GM12801 (cell line): ENCODE results near the gene OTUB2.

Source experiments
- TF ChIP-seq, protein P1 (sequence below): IDR thresholded peaks from one replicate; pipeline ENCODE4 v1.5.1; 2011; ENCODE audit warnings: control low read depth; ENCODE audit not compliant: insufficient read length; ENCODE audit errors: extremely low read depth

Gene OTUB2

DNA sequence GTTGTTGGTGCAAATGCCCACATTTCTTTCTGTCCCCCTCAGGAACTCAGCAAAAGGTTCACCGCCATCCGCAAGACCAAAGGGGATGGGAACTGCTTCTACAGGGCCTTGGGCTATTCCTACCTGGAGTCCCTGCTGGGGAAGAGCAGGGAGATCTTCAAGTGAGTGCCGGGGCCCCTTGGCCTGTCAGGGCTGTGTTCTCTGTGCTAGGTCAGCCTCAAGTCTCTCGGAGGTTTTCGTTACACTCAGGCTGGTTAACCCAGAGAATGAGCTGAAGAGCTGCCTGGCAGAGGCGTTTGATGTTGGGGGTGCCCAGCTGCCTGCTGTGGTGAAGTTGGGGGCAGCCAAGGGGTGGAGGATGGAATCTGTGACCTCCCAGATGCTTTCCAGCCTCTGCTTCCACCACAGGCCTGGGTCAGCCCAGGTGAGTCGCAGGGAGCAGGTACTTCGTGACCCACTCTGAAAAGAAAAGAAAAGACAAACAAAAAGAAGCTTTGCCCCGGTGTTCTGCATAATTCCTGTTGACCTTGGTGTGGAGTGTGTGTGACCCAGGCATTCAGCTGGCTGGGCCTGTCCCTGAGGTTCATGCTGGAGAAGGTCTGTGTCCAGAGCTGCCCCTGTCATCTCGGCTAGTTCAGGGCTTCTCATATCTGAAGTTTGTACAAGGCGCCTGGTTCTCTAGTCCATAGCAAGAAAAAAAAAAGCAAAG is 12.9 kb downstream of the OTUB2 start:
- TF ChIP-seq, protein P1, sequence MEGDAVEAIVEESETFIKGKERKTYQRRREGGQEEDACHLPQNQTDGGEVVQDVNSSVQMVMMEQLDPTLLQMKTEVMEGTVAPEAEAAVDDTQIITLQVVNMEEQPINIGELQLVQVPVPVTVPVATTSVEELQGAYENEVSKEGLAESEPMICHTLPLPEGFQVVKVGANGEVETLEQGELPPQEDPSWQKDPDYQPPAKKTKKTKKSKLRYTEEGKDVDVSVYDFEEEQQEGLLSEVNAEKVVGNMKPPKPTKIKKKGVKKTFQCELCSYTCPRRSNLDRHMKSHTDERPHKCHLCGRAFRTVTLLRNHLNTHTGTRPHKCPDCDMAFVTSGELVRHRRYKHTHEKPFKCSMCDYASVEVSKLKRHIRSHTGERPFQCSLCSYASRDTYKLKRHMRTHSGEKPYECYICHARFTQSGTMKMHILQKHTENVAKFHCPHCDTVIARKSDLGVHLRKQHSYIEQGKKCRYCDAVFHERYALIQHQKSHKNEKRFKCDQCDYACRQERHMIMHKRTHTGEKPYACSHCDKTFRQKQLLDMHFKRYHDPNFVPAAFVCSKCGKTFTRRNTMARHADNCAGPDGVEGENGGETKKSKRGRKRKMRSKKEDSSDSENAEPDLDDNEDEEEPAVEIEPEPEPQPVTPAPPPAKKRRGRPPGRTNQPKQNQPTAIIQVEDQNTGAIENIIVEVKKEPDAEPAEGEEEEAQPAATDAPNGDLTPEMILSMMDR, result no peak

DNA sequence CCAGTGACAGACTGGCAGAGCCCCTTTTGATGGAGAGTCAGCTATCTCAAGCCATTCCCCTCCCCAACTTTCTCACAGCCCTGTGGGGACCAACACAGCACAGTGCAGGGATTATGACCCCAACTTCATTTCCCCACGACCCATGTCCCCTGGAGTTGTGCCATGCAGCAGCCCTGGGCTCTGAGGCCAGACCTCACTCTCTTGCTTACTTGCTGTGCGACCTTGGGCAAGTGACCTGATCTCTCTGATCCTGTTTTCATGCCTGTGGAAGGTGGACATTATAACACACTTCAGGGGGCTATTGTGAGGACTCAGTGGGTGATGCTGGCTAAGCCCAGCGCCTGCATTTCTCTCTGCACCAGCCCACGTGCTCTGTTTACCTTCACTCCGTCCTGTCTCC is 14.1 kb downstream of the OTUB2 start:
- TF ChIP-seq, protein P1, result no peak

DNA sequence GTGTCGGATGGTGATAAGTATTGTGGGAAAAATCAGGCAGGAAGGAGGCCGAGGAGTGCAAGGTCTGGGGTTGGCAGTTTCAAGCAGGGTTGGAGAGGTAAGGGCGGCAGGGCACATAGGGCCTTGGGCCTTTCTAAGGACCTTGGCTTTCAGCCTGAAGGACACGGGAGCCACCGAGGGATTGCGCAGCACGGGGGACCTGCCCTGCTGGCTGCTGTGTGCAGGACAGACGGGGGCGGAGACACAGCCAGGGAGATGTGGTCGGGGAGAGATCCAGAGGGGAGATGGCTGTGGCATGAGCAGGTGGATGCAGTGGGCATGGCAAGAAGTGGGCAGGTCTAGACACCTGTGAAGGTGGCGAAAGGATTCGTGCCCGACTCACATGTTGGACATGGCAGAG is 14.7 kb downstream of the OTUB2 start:
- TF ChIP-seq, protein P1, result no peak

DNA sequence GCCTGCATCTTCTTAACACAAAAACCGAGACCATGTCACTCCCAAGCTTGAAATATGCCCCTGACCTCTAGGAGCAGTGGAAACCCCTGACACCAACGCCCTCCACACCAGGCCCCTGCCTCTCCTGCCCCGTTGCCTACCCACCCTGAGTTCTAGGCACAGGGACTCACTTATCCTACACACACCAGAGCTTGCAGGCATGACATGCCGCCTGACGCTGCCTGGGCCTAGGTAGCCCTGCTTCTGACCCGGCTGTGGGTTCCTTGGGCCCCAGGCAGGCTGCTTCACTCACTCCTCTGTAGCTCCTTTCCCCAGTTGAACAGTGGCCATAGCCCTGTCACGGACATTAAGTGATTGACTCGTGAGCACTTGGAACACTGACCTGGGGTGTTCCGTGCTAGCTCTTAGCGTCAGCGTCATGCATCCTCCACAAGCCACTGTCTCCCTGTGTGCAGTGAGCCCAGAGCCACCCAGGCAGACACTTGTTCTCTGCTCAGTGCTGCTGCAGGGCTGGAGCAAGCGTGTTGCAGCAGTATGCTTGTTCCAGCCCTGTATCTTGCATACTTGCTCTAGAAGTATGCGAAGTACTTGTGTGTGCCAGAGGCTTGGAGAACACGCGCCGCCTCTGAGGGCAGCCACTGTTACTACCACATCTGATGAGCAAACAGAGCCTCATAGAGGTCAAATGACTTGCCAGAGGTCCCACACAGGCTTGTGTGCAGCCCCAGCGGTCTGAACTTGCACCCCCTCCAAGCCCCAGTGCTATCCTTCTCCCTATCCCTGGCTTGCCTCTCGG is 15.6 kb downstream of the OTUB2 start:
- TF ChIP-seq, protein P1, result no peak

DNA sequence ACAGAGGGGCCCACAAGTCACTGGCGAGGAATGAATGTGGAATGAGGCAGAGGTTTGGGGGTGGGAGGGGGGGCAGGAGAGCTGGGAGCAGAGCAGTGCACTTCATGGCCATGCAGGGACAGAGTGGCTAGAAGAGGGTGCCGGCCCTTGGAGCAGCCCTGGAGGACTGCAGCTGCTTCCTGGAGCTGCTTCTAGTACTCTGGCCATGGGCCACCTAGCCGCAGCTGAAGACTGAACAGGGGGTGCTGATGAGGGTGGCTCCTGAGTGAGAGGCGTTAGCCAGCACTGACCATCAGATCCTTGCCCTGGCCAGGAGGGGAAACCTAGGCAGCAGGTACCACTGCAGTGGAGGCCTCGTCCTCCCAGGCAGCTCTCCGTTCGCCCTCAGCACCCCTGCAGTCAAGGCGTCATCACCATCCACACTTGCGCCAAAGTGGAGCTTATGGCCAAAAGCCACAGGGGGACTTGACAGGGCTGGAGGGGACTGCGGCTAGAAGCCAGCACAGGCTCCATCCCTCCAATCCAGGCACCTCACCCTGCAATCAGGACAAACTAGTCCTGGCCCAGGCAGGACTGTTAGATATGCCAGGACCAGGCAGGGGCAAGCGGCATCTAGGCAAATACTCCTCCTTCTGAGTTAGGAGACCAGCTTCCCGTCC is 16.4 kb downstream of the OTUB2 start:
- TF ChIP-seq, protein P1, result no peak

DNA sequence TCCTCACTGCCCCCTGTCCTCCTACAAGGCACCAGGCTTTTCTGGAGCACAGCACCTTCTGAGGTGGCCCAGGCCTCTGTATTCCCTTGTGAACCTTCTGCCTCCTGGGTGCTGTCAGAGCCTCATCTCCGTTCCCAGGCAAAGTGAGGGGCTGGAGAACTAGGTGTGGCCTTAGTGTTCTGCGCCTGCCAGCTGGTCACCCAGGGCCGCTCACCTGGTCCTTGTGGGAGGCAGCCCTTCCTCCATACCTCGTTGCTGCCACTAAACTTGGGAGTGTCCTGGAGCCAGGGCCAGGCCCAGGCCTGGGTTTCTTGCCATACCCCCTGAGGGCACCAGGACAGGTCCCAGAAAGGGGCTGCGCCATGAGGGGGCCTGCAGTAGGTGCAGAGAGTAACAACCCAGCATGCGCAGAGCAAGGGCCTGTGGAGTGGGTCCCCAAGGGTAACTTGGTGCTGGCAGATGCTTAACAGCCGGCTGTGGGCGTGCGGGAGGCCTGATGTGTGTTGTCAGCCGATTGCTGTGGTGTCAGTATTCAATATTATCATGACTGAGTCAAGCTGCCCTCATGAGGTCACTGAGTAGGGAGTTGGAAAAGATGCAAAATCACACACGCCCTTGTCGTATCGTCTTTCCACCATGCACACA is 17.1 kb downstream of the OTUB2 start:
- TF ChIP-seq, protein P1, result no peak
